Trophoblast cell (in vitro differentiated cells and primary cell): ENCODE data around the gene MAP1A.
A peak's percentile ranks its signal among the peaks of the same experiment; 100 is the strongest.

Experiments used
- DNase-seq, 2 donors: peaks; one replicate each; pipeline ENCODE4 v3.0.0-alpha.2; 2016
- H2AFZ ChIP-seq: 2 replicates; pipeline ENCODE4 v1.6.1; 2013; ENCODE audit warnings: low read length, moderate library complexity, mild to moderate bottlenecking; ENCODE audit not compliant: insufficient read depth, poor library complexity
- H2AK5ac ChIP-seq: 2 replicates; pipeline ENCODE4 v1.6.1; 2013; ENCODE audit warnings: mild to moderate bottlenecking, low read length
- H2BK120ac ChIP-seq: 2 replicates; pipeline ENCODE4 v1.6.1; 2013; ENCODE audit warnings: low read length, mild to moderate bottlenecking, moderate library complexity; ENCODE audit not compliant: insufficient read depth, poor library complexity
- H2BK12ac ChIP-seq: 2 replicates; pipeline ENCODE4 v1.6.1; 2013; ENCODE audit warnings: mild to moderate bottlenecking, low read length, moderate library complexity
- H2BK5ac ChIP-seq: 2 replicates; pipeline ENCODE4 v1.6.1; 2013; ENCODE audit warnings: low read length, low read depth, moderate library complexity, mild to moderate bottlenecking; ENCODE audit not compliant: poor library complexity
- H3K14ac ChIP-seq: 2 replicates; pipeline ENCODE4 v1.6.1; 2013; ENCODE audit warnings: mild to moderate bottlenecking, low read length
- H3K18ac ChIP-seq: 2 replicates; pipeline ENCODE4 v1.6.1; 2013; ENCODE audit warnings: mild to moderate bottlenecking, low read length
- H3K23ac ChIP-seq: 2 replicates; pipeline ENCODE4 v1.6.1; 2013; ENCODE audit warnings: low read length
- H3K27ac ChIP-seq: 2 replicates; pipeline ENCODE4 v1.5.1; 2013; ENCODE audit warnings: low read depth, mild to moderate bottlenecking, inconsistent platforms, low read length, moderate library complexity
- H3K27me3 ChIP-seq: 2 replicates; pipeline ENCODE4 v1.6.1; 2013; ENCODE audit warnings: inconsistent platforms, mild to moderate bottlenecking, low read length, moderate library complexity; ENCODE audit not compliant: insufficient read depth
- H3K36me3 ChIP-seq, 2 experiments: 1 replicate in 1 of 2; 2 replicates in 1 of 2; pipeline ENCODE4 v1.6.1; 2013; ENCODE audit warnings: low read length in 2 of 2, mild to moderate bottlenecking in 2 of 2, moderate library complexity in 1 of 2; ENCODE audit not compliant: insufficient read depth in 2 of 2, control insufficient read depth in 1 of 2
- H3K4ac ChIP-seq: 2 replicates; pipeline ENCODE4 v1.6.1; 2013; ENCODE audit warnings: low read depth, mild to moderate bottlenecking, low read length, moderate library complexity
- H3K4me1 ChIP-seq, 2 experiments: 1 replicate in 1 of 2; 2 replicates in 1 of 2; pipeline ENCODE4 v1.6.1; 2013; ENCODE audit warnings: low read length in 2 of 2, mild to moderate bottlenecking in 2 of 2, moderate library complexity in 1 of 2; ENCODE audit not compliant: insufficient read depth in 2 of 2, control insufficient read depth in 1 of 2
- H3K4me2 ChIP-seq: 2 replicates; pipeline ENCODE4 v1.6.1; 2013; ENCODE audit warnings: inconsistent platforms, mild to moderate bottlenecking, low read length, moderate library complexity
- H3K4me3 ChIP-seq: 2 replicates; pipeline ENCODE4 v1.5.1; 2013; ENCODE audit warnings: mild to moderate bottlenecking, low read depth, low read length, inconsistent platforms
- H3K79me1 ChIP-seq: one replicate; pipeline ENCODE4 v1.6.1; 2013; ENCODE audit warnings: low read length
- H3K79me2 ChIP-seq: 2 replicates; pipeline ENCODE4 v1.6.1; 2013; ENCODE audit warnings: low read length, mild to moderate bottlenecking; ENCODE audit not compliant: control insufficient read depth, insufficient read depth, poor library complexity
- H3K9ac ChIP-seq: 2 replicates; pipeline ENCODE4 v1.6.1; 2013; ENCODE audit warnings: mild to moderate bottlenecking, low read length
- H3K9me3 ChIP-seq: 2 replicates; pipeline ENCODE4 v1.6.1; 2013; ENCODE audit warnings: low read depth, mild to moderate bottlenecking, control low read depth, inconsistent platforms, low read length; ENCODE audit not compliant: insufficient read depth
- H4K12ac ChIP-seq: 2 replicates; pipeline ENCODE4 v1.6.1; 2013; ENCODE audit warnings: low read depth, mild to moderate bottlenecking, low read length, moderate library complexity
- H4K8ac ChIP-seq: 2 replicates; pipeline ENCODE4 v1.6.1; 2013; ENCODE audit warnings: low read depth, mild to moderate bottlenecking, low read length, moderate library complexity
- H4K91ac ChIP-seq: one replicate; pipeline ENCODE4 v1.6.1; 2013; ENCODE audit warnings: low read depth, mild to moderate bottlenecking, low read length, moderate library complexity
- WGBS: extraction: QIAGEN DNeasy Blood & Tissue Kit; methylation state at CpG from one replicate; pipeline ENCODE4 v1.1.7; 2013; ENCODE audit warnings: missing lambda C conversion rate; ENCODE audit not compliant: insufficient read length, insufficient coverage; ENCODE audit errors: extremely low coverage; 5-methylcytosine and 5-hydroxymethylcytosine counted together

MAP1A gene

GRCh38 chr15:43483297-43484128 is 33.9 kb upstream of the MAP1A start:
- H3K79me2 ChIP-seq: no peaks in the 10 kb centered on the region
- no peaks in the 10 kb centered on the region for H3K79me1 ChIP-seq
- H3K4me2 ChIP-seq: no peak overlapping the region
- no peak overlapping the region for H3K18ac ChIP-seq
- H3K9me3 ChIP-seq: no peaks in the 10 kb centered on the region
- no peak overlapping the region for H3K4me3 ChIP-seq
- no CpG with 5 or more reads among the region's 4 CpGs for WGBS
- H3K14ac ChIP-seq: no peak overlapping the region
- no peak overlapping the region for H4K91ac ChIP-seq
- no peaks in the 10 kb centered on the region for H3K27me3 ChIP-seq
- H3K9ac ChIP-seq: no peak overlapping the region
- no peaks in the 10 kb centered on the region for H3K4me1 ChIP-seq
- H2BK5ac ChIP-seq: no peak overlapping the region
- H3K4ac ChIP-seq: no peak overlapping the region
- no peak overlapping the region for H2AFZ ChIP-seq
- DNase-seq: peak in 1 of 2 donors; percentile 14
- no peak overlapping the region for H4K12ac ChIP-seq
- no peak overlapping the region for H2BK120ac ChIP-seq
- H2AK5ac ChIP-seq: no peak overlapping the region
- H4K8ac ChIP-seq: no peak overlapping the region
- no peak overlapping the region for H2BK12ac ChIP-seq
- no peak overlapping the region for H3K27ac ChIP-seq
- no peak overlapping the region for H3K23ac ChIP-seq
- H3K36me3 ChIP-seq: peaks cover 15 to 27% of the 10 kb centered on the region in 2 experiments

- DNase-seq: peak; percentile 90 to 98
- H3K27ac ChIP-seq: no peak overlapping the region
- no peak overlapping the region for H2AFZ ChIP-seq
- H2BK12ac ChIP-seq: no peak overlapping the region
- no peak overlapping the region for H3K4me2 ChIP-seq
- no peaks in the 10 kb centered on the region for H3K27me3 ChIP-seq
- no peak overlapping the region for H3K9ac ChIP-seq
- no peak overlapping the region for H2BK120ac ChIP-seq
- no peak overlapping the region for H4K8ac ChIP-seq
- no peaks in the 10 kb centered on the region for H3K79me1 ChIP-seq
- H4K91ac ChIP-seq: no peak overlapping the region
- H3K23ac ChIP-seq: no peak overlapping the region
- no peak overlapping the region for H3K18ac ChIP-seq
- H3K9me3 ChIP-seq: no peaks in the 10 kb centered on the region
- no peak overlapping the region for H2AK5ac ChIP-seq
- no peak overlapping the region for H3K4ac ChIP-seq
- H2BK5ac ChIP-seq: no peak overlapping the region
- H3K36me3 ChIP-seq: peaks cover 14 to 21% of the 10 kb centered on the region in 2 experiments
- no CpG with 5 or more reads among the region's 2 CpGs for WGBS
- no peak overlapping the region for H4K12ac ChIP-seq
- no peaks in the 10 kb centered on the region for H3K4me1 ChIP-seq
- no peak overlapping the region for H3K14ac ChIP-seq
- H3K4me3 ChIP-seq: no peak overlapping the region
- no peaks in the 10 kb centered on the region for H3K79me2 ChIP-seq
Measured at GRCh38 chr15:43484455-43484854, 33.0 kb upstream of the MAP1A start.

DNA sequence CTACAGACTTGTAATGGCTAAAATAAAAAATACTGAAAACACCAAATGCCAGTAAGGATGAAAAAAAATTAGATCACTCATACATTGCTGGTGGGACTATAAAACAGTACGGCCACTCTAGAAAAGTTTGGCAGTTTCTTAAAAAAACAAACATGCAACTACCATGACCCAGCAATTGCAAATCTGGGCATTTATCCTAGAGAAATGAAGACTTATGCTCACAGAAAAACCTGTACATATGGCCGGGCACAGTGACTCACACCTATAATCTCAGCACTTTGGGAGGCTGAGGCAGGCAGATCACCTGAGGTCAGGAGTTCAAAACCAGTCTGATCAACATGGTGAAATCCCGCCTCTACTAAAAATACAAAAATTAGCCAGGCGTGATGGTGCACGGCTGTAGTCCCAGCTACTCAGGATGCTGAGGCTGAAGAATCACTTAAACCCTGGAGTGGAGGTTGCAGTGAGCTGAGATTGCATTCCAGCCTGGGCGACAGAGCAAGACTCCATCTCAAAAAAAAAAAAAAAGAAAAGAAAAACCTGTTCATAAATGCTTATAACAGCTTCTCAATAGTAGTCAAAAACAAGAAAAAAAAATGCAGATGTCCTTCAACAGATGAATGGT is 30.0 kb upstream of the MAP1A start:
- no peak overlapping the region for H3K14ac ChIP-seq
- no peaks in the 10 kb centered on the region for H3K9me3 ChIP-seq
- no peak overlapping the region for H3K27ac ChIP-seq
- DNase-seq: no peak
- no peak overlapping the region for H4K91ac ChIP-seq
- H2AK5ac ChIP-seq: no peak overlapping the region
- no peaks in the 10 kb centered on the region for H3K27me3 ChIP-seq
- H3K79me1 ChIP-seq: no peaks in the 10 kb centered on the region
- H3K4ac ChIP-seq: no peak overlapping the region
- no peak overlapping the region for H2AFZ ChIP-seq
- no peak overlapping the region for H3K4me3 ChIP-seq
- H3K36me3 ChIP-seq: peaks cover 11 to 23% of the 10 kb centered on the region in 2 experiments
- H3K9ac ChIP-seq: no peak overlapping the region
- no peak overlapping the region for H3K4me2 ChIP-seq
- H2BK5ac ChIP-seq: no peak overlapping the region
- H3K23ac ChIP-seq: no peak overlapping the region
- no peak overlapping the region for H4K12ac ChIP-seq
- no CpG with 5 or more reads among the region's 6 CpGs for WGBS
- no peaks in the 10 kb centered on the region for H3K79me2 ChIP-seq
- H2BK120ac ChIP-seq: no peak overlapping the region
- no peaks in the 10 kb centered on the region for H3K4me1 ChIP-seq
- H4K8ac ChIP-seq: no peak overlapping the region
- H3K18ac ChIP-seq: no peak overlapping the region
- H2BK12ac ChIP-seq: no peak overlapping the region

DNA sequence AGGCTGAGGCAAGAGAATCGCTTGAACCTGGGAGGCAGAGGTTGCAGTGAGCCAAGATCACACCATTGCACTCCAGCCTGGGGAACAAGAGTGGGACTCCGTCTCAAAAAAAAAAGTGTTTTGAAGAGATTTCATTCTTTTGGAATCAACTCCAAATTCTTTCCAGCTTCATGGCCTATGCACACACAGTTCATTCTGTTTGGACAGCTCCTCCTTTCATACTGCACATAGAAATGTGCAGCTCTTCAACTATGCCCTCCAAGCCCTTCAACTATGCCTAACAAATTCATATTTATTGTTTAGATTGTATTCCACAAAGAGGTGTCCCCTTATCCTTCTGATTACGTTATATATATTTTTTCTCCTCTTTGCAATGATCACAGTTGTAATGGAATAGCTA is 28.6 kb upstream of the MAP1A start:
- H3K4me3 ChIP-seq: no peak overlapping the region
- H3K36me3 ChIP-seq: peaks cover 10 to 19% of the 10 kb centered on the region in 2 experiments
- WGBS: no CpG with 5 or more reads among the region's 3 CpGs
- no peak overlapping the region for H2AFZ ChIP-seq
- H4K8ac ChIP-seq: no peak overlapping the region
- no peak overlapping the region for H3K14ac ChIP-seq
- no peak overlapping the region for H3K4ac ChIP-seq
- no peaks in the 10 kb centered on the region for H3K4me1 ChIP-seq
- no peak overlapping the region for H4K12ac ChIP-seq
- H3K23ac ChIP-seq: no peak overlapping the region
- H3K79me2 ChIP-seq: no peaks in the 10 kb centered on the region
- peaks cover 3% of the 10 kb centered on the region for H3K79me1 ChIP-seq
- DNase-seq: no peak
- H2BK12ac ChIP-seq: no peak overlapping the region
- no peak overlapping the region for H2BK120ac ChIP-seq
- no peak overlapping the region for H2AK5ac ChIP-seq
- no peak overlapping the region for H3K9ac ChIP-seq
- no peaks in the 10 kb centered on the region for H3K27me3 ChIP-seq
- no peak overlapping the region for H2BK5ac ChIP-seq
- H3K27ac ChIP-seq: no peak overlapping the region
- H3K18ac ChIP-seq: no peak overlapping the region
- H3K4me2 ChIP-seq: no peak overlapping the region
- no peak overlapping the region for H4K91ac ChIP-seq
- no peaks in the 10 kb centered on the region for H3K9me3 ChIP-seq
